HG03139 (cell line): ENCODE data around the gene MUSK.
"Not testable (repeated sequence)": the region's sequence is repeated elsewhere in the genome, so short reads cannot be mapped to it uniquely, and the experiment has no call there.

Experiments
- ATAC-seq: cut with Tn5 transposase; IDR thresholded peaks from one replicate; pipeline ENCODE4 v1.9.1; 2021; ENCODE audit not compliant: unreplicated experiment

MUSK gene

DNA sequence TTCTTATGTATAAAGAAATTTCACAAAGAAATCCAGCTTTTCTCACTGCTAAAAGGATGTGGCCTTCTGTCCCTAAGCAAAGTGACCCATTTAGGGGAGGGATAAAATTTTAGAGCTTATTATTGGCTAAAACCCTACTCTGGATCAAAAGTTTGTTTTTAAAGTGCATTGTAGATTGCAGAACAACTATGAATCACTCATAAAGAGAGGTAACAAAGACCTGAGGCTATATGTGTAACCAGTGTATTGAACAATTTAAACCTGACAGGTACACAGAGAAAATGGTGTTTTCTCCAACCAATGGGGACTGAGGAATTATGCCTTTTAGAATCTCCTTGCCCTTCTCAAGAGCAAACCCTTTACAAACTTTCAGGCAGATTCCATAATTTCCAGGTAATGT lies 86.6 kb downstream of the MUSK start:
- no peak for ATAC-seq

DNA sequence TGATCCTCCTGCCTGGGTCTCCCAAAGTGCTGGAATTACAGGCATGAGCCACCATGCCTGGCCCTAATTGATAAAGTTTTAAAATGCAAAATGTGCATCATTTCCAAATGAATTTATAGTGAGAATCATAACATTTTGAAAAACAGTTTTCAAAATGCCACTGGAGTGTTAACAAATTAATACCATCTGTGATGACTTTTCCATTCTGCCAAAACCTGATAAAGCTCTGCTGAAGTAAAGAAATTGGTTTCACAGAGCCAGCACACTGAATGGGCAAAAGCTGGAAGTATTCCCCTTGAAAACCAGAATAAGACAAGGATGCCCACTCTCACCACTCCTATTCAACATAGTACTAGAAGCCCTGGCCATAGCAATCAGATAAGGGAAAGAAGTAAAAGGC lies 89.6 kb downstream of the MUSK start:
- ATAC-seq, result no peak

DNA sequence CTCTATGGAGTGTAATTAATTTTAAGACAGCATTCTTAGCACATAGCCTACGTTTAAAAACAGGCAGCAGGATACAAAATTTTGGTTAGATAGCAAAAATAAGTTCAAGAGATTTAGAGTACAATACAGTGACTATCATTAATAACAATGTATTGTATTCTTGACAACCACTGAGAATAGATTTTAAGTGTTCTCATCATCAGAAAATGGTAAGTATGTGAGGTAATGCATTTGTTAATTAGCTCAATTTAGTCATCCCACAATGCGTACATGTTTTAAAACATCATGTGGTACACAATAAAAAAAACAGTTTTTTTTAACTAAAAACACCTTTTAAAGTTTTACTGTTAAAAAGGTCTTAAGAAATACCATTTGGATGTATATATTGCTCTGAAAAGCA lies 94.2 kb downstream of the MUSK start:
- ATAC-seq, result no peak

DNA sequence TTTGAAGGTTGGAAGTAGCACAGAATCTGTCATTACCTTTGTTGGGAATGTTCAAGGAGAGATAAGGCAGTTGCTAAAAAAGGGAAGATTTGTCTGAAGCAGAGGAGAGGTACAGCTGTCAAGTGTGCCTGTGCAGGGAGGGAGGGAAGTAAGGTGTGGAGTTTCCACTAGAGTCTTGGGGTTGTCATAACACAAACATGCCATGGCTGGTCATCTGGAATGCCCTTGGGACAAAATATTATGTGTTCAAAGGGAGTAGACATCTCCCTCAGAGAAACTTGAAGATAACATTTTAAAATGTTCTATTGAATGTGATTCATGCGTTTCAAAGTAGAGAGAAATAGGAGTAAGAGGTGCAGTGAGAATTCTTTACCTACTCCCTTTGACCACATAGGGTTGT lies 95.0 kb downstream of the MUSK start:
- no peak for ATAC-seq

DNA sequence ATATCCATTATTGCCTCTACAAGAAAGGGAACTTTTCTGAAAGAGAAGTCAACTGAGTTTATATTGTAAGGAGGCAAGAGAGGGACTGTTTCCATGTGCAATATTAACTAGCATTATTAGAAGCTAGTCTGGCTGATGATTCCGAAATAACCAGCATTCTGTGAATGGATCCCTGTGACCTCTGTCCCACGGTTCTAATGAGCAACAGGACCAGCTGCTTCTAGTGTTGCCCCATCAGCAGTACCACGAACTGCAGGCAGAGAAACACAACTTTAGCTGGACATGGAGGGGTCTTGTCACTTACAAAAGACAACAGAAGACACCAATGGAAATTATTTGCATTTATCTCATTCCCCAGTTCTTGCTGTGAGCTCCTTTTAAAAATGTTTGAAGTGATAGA lies 95.4 kb downstream of the MUSK start:
- no peak for ATAC-seq

DNA sequence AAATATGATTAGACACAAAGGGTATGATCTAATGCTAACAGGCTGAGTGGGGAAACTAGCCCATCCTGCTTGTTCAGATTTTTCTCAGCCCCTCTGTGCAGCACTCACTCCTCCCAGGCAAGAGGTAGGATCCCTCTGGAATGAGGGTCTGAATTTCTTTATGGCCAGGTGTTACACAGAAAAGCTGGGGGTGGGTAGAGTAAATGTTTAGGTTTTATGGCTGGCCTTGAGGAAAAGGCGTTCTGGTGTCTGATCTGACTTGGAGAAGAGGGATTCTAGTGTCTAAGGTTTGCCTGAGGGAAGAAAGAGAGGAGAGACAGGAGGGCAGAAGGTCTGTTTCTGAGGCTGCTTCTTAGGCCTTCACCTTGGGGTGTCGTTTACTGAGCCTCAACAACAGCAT lies 97.3 kb downstream of the MUSK start:
- ATAC-seq, result no peak

DNA sequence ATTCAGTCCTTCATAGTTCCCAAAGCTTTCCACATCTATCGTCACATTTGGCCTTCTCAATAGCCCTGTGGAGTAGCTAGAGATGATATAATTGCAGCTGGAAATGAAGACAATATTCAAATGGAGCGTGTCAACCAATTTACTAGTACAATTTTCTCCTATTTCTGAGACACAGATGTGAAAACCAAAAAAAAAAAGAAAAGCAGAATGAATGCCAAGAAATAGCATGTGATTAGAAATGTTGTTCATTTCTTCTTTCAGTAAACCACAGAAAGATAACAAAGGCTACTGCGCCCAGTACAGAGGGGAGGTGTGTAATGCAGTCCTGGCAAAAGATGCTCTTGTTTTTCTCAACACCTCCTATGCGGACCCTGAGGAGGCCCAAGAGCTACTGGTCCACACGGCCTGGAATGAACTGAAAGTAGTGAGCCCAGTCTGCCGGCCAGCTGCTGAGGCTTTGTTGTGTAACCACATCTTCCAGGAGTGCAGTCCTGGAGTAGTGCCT lies 99.0 kb downstream of the MUSK start:
- ATAC-seq, result no peak

DNA sequence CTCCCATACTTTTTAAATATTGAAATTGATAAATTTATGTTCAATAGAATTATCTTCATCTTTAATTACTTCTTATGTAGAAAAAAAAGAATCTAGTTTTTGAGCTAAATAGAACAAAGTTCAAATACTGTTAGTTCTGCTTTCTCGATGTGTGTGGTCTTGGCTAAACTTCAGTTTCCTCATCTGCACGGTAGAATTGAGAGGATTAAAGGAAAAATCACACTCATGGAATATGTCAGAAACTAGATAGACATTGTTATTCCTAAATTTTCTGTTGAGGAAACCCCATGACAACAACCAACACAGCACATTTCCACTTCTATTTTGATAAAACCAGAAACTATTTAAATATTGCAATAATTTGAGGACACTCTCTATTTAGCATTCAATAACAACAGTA lies 100.3 kb downstream of the MUSK start:
- ATAC-seq, result no peak

DNA sequence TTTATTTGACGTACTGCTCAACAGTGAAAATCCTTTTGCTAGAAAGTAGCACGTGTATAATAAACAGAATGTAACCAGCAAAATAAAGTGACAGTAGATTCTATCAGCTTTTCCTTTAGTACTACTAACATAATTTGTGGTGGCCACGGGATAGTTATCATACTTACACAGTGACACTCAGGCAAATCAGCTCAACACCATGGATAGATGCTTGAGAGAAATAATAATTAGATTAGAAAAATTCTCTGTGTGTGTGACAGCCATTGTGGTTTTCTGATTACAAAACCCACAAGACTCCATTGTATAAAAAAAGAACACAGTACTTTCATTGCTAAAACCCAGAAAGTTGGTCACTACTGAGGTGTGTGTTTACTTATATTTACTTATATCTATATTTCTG lies 101.1 kb downstream of the MUSK start:
- ATAC-seq, result no peak

DNA sequence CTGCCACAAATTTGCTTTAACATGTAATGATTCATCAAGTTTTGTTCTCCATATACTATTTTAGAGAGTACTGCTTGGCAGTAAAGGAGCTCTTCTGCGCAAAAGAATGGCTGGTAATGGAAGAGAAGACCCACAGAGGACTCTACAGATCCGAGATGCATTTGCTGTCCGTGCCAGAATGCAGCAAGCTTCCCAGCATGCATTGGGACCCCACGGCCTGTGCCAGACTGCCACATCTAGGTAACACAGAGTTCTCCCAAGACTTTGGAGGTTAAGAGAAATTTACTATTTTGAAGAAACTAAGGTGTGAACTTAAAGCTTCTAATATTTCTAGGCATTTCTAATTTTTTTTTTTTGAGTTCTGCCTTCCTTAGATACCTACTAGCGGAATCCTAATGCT lies 107.1 kb downstream of the MUSK start:
- ATAC-seq, result no peak

DNA sequence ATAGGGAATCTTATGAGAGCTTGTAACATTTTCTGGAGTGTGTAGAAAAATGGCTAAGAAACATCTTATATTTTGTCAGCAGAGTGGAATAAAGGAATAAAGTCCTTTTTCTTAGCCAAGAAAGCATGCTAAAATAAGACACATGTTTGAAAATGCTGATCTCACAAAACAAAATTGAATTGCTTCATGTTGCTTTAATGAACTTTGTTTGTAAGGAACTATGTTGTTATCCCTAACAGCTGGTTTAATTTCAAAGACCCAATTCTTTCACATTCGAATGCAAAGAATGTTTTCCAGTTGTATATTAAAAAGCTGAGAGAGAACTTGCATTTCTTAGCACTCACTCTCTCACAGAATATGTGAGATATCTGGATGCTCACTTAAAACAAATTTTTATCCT lies 107.6 kb downstream of the MUSK start:
- no peak for ATAC-seq

DNA sequence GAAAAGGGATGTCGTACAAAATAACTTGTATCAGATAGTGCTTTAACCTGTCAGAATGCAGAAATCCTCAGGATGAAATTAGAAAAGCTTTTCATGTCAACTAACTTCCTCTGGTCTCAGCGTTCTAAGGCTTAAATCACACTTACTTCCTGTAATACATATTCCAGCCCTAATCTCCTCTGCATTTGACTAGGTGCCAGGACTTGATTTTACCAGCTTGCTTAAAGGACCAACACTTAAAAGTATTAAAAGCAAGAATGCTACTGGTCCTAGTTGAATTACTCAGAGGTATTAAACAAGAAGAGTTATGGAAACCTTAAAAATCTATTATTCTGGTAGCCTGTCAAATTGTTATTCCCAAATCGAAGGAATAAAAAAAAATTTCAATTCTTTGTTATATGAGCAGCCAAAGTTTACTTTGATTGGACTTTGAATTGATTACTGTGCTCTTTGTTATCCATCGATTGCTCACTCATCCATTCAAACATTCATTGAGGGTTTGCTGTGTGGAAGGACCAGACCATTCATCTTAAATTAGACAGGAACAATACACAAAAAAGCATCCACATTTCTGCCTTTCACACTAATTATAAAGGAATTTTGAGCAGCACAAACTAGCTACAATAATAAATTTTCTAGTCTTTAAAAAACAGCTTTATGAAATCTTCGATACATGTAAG lies 108.7 kb downstream of the MUSK start:
- ATAC-seq, result no peak

DNA sequence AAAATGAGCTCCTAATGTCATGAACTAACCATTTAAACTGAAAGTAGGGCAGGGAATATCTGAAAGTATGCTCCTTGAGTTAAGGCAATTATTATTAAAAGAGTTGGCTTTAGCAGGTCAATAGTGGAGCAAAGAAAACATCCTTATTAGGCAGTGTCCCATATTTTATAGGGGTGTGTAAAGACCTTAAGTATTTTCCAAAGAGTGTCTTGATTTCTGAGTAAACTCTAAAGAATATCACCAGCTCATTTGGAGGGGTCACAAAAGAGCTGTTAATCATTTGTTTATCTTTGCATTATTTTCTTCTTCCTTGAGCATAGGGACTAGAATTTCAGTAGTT lies 109.3 kb downstream of the MUSK start:
- ATAC-seq, result no peak

DNA sequence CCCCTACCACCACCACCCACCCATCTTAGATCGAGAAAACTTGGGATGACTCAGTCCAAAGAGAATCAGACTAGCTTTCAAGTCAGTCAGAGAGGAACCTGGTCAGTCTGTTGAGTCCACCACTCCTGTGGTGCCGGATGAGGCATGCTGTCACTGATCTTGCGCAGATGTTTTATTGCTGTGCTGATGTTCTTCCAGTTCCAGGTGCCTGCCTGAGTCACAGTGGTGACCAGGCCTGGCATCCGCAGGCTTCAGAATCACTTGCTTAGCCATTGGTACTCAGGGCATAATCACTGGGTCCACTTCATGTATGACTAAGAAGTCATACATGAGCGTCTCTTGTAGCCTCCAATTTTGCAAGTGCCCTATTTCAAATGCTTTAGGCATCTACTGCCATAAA lies 114.1 kb downstream of the MUSK start:
- no peak for ATAC-seq

DNA sequence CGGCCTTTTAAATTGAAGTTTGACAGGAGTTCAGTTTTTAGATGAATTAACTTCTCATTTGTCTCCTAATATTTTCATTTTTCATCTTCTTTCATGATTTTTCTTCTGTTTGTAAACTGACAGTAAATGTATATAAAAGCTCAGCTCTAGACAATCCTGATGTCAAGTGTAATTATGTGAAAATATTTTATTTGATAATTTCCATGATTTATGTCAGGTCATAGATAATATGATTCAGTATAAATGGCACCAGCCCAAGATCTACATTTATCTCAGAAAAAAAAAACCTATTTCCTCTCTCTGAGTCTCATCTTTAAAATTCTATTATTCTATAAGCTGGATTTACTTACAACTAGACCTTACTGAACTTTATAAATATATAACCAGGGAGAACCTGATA lies 115.7 kb downstream of the MUSK start:
- ATAC-seq, result no peak

DNA sequence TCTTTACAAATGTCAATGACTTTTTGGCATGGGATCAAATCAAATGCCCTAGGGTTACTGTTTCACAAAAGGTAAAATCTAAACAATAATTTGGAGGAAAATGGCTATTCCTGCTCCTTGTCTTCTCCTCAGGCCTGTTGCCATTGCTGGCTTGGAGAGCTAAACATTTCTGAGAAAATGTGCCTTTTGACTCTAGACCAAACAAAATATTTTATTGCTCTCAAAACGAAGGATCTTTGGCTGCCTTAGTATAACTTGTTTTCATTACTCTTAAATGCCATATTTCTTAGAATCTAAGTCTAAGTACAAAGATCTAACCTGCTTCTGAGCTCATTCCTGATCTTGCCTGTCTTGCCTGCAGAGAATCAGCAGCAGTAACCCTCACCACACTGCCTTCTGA lies 116.6 kb downstream of the MUSK start:
- no peak for ATAC-seq

DNA sequence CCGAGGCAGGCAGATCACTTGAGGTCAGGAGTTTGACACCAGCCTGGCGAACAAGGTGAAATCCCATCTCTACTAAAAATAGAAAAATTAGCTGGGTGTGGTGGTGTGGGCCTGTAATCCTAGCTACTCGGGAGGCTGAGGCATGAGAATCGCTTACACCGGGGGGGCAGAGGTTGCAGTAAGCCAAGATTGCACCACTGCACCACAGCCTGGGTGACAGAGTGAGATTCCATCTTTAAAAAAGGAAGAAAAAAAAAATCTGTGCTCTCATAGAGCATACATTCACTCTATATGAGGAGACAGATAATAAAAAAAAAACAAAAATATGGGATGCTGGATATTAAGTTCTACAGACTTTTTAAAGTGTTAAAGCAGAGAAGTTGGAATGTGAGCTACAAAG lies 119.8 kb downstream of the MUSK start:
- not testable (repeated sequence) for ATAC-seq

DNA sequence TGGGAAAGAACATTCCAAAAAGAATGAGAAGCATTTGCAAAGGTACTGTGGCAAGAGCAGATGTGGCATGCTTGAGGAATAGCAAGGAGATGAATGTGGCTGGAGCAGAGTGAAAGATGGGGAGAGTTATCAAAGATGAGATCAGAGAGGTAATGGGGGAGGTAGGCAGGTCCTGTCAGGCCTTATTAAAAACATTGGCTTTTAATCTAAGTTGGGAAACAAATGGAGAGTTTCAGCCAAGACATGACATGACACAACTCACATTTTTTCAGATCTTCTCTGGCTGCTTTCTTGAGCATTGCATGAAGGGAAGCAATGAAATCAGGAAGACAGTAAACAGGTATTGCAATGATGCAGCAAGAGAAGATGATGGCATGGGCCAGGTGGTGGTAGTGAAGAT lies 120.3 kb downstream of the MUSK start:
- ATAC-seq, result no peak

DNA sequence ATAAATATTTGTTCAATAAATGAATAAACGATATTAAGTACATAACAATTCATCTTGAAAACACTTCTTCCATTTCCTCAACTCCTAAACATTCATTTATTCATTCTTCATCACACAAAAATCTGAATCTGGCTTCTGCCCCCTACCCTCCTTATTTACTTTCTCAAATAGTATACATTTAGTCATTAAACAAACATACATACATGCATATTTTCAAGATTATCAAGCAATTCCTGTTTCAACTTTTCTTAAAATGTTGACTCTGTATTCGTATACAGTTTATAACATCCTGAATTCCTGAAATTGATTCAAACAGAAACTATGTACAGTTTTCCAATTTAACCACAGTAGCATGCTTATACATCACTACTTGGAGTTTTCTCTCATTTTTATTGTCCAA lies 129.0 kb downstream of the MUSK start:
- ATAC-seq, result no peak

DNA sequence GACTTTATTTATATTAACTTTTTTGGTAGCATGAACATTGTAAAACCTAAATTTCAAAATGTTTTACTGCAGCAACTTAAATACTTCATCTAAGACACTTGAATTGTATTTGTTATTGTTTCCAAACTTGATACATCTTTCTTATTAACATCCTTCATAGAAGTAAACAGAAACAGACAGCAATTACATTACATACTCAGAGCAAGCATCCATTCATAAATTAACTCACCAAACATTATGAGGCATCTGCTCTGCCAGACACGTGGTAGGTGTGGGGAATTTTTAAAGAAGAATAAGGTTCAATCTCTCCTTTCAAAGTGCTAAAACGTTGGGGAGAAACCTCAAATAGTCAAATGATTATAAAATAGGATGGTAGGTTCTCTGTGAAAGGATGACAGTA lies 130.8 kb downstream of the MUSK start:
- ATAC-seq, result no peak

DNA sequence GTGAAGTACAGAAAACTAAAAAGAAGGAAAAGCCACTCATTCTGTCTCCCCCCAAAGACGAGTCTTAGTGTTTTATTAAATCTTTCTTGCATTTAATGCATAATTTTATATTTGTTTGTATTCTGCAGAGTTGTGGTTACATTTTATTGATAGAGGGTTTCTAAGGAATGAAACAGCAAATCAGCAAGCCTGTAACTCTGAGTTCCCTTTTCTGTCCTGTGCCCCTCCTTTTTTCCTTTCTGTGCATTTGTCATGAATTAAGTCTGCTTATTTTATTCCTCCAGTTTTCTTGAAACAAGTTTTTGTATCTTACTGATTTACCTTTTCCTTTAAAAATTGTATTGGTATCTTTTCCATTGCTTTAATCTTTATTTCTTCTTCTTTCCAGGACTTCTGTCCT lies 132.8 kb downstream of the MUSK start:
- ATAC-seq, result no peak

DNA sequence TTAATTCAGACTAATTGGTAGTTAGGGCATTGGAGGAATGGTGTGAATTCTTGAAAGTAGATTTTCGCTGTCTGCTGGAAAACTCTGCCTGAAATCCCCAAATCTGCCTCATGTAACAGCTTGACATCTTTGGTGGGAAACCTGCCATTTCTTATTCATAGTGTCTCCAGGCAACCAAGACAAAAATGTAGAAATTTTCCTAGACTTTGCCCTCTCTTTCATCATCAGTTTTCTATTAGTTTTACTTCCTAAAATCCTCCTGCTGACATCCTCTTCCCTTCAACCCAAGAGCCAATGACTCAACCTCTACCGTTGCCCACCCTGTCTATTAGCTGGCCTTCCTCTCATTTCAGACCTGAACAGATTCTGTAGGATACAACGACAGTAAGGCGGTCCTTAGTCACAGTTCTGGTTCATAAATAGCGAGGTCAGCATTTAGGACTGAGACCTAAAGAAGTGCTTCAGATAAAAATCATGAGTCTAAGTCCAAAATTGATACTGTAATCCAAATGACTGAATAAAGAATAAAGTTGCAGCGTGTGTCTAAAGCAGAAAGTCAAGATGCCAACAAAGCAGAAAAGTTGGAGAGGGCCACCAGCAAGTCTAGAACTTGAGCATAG lies 133.9 kb downstream of the MUSK start:
- no peak for ATAC-seq

DNA sequence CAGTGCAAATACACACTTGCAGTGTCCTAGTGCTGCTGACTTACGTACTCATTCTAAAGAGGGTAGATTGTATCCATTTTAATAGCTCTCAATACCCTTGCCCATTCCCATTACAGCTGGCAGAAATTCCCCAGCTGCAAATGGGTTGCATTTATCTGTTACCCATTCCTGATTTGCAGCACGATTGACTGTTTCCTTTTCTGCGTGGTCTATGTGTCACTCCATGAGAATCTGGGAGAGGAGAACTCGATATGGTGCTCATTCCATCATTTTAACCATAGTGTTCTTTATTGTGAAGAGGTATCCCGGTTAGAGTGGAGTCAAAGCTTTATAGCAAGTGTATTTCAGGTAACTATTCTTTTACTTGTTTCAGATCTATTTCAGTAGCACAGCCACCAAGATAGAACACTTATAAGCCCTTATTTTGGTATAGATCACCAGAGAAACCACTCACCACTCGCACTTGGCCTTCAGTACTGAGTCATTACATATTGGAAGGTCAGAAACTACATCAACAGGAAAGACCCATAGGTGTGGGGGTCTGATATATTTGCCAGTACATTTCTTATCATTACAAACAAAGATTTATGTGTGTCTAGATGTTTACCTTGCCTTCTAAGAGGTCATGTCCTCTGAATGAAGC lies 139.5 kb downstream of the MUSK start:
- ATAC-seq, result peak; percentile 48
